NCI-H510A (cell line): Measurements from ENCODE around the gene CAMK1D.

ENCODE experiments used
- DNase-seq: peaks from one replicate; lab custom pipeline; 2025; lab: John Stamatoyannopoulos, UW

Gene CAMK1D

DNA sequence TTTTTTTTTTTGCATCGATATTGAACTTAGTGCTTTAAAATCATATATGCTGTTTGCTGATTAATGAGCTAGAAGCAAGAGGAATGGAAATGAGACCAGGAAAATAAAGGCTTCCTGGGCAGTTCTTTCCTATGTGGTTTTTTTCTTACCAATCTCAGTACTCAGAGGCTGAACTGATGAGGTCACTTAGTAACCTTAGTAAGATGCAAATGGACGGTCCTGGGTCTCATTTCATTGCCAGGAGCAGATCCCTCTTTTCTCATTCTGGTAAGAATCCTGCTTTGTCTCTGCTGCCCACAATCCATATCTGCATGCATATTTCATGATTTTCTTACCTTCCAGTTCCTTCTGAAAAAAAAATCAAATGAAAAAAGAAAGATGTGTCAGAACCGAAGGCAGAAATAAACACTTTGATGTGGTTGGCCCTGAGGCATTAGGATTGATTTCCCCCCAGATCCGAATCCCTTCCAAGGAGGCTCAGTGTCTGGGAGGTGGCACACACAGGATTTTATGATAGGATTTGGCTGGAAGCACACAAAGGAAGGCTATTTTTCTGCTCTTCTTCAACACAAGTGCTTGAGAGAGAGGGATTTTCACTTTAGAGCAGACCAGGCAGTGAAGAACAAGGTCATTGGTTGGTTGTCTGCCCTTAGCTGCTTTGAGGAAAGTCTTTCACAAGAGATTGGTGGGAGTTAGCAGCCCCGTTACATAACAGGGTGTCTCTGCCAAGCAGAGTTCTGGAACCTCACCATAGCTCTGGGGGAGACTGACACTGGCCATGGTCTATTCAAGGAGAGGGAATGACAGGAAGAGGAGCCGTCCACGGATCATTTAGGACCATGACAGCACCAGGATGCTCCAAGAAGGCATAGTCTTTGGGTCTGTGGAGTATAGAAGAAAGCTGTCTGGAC lies 150.0 kb downstream of the CAMK1D start:
- no peak for DNase-seq

GRCh38 chr10:12500381-12501303 lies 151.3 kb downstream of the CAMK1D start:
- peak; percentile 54 for DNase-seq

DNA sequence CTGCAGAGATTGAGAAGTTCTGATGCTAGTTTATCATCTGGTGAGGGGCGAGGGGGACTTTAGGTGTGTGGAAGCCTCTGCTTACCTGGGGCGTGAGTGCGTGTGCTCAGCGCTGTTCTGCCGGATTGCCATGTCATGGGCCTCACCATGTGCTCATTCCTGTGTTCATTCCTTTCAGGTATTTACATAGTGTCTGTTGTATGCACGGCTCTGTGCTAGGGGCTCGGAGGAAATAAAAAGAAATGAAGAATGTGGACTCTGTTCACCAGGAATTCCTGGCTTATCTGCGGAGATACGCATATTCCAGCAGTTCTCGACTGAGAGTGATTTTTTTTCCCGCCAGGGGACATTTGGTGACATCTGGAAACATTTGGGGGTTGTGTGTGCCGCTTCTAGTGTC lies 152.0 kb downstream of the CAMK1D start:
- no peak for DNase-seq

GRCh38 chr10:12501841-12502525 lies 152.6 kb downstream of the CAMK1D start:
- DNase-seq = no peak

DNA sequence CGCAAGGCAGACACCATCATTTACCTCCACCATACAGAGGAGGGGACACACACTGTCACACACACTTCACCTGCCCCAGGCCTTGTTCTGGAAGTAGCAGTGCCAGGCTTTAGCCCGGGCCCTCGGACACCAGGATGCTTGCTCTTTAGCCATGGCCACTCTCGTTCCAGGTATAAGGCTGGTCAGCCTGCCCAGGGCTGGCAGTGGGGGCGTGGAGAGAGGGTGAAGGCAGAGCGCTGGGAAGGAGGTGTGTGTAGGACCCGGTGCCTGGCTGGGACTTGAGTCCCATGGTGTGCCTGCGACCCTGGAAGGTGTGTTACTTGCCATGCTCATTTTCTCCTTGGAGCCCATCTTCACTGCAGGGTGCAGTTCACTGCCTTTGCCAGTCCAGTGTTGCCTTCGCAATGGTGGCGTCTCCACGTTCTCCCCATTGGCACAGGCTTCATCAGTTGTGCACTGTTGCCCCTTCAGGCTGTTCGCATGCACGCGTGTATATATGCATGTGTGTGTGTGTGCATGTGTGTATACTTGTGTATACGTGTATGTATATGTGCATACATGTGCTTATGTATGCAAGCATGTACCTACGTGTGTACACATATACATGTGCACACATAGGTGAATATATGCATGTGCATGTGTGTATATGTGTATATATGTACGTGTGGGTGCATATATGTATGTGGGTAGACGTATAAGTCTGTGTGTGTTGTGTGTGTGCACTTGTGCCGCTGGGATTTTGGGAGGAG lies 153.4 kb downstream of the CAMK1D start:
- DNase-seq = no peak

DNA sequence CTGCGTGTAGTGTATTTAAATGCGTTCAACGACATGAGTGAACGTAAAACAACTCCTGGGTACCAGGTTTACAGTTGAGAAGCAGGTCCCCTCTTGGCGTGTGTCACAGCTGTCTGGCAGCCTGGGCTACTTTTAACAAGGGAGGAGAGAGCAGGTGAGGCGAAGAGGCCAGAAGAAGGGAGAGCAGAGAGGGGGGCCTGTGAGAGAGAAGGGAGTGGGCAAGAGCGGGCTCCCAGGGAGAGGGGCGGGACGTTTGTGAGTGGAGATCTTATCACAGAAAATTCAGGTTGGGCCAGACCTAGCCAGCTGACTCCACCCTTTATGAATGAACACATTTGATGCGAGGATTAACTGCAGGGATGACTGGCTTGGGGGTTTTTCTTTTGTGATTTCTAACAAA lies 154.0 kb downstream of the CAMK1D start:
- peak; percentile 66 for DNase-seq

DNA sequence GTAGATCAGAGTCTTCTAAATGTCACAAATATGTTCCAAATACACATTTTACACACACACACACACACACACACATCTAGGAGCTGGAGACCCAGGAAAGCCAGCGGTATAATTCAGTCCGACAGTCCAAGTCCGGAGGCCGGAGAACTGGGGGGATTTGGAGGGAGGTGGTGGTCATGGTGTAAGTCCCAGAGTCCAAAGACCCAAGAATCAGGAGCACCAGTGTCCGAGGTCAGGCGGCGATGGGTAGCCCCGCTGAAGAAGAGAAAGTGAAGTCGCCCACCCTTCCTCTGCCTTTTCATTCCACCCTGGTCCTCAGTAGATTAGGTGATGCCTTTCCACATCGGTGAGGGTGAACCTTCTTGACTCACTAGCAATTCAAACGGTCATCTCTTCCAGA lies 154.8 kb downstream of the CAMK1D start:
- no peak for DNase-seq

DNA sequence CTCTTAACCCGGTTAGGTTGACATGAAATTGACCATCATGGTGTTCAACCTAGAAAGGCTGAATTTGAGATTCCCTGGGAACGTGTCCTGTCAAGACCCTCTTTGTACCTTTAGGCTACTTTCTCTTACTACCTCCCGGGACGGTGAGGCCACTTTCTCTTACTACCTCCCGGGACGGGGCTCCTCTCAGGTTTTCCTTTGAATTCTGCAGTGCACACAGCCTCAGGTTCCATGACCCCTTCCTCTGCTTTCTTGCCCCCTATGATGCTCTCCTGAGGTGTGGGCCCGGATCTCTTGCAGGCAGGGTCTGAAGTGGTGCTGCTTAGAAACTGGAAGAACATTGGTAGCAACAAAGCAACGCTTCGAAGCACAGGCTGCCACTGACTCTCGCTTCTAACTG lies 155.3 kb downstream of the CAMK1D start:
- DNase-seq = no peak

DNA sequence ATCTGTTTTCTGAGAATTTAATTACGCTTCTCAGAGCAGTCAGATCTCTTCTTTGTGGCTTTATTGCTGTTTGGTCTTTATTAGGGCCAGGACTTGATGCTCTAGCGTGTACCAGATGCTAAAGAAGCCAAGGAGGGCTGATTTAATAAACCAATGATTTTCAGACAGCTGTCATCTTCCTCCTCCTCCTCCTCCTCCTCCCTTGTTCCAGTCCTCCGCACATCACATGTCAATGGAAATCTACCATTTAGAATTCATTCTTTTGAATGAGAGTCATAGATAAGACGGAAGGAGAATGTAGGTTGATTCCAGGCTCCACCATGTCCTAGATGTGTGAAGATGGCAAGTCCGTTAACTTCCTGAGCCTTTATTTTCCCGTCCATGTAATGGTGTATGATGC lies 156.3 kb downstream of the CAMK1D start:
- DNase-seq = no peak

- no peak for DNase-seq
Observed at GRCh38 chr10:12507165-12507850, 158.0 kb downstream of the CAMK1D start.

DNA sequence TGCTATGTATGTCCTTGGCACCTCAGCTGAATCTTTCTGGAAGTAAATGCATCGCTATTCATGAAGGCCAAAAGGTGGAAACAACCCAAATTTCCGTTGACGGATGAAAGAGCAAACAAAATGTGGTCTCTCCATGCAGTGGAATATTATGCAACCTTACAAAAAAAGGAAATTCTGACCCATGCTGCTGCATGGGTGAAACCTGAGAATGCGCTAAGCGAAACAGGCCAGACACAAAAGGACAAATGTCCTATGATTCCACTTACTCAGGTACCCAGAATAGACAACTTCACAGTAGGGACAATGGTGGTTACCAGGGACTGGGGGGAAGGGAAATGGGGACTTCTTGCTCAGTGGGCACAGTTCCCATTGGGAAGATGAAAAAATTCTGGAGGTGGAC lies 158.8 kb downstream of the CAMK1D start:
- DNase-seq = no peak

GRCh38 chr10:12509016-12509793 lies 159.9 kb downstream of the CAMK1D start:
- DNase-seq = no peak

DNA sequence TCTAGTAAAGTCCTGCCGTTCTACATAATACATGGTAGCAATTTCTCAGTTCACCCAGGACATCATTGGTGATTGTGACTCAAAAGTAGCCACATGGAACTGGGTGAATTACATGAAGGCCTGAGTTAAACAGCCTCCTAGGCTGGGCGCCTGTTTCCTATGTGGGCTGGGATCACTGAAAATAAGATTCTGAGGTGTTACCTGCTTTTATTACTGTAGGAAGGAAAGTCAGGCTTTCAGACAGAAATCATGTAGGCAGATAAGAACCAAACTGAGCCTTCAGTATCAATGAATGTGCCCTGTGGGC lies 160.4 kb downstream of the CAMK1D start:
- DNase-seq = no peak

DNA sequence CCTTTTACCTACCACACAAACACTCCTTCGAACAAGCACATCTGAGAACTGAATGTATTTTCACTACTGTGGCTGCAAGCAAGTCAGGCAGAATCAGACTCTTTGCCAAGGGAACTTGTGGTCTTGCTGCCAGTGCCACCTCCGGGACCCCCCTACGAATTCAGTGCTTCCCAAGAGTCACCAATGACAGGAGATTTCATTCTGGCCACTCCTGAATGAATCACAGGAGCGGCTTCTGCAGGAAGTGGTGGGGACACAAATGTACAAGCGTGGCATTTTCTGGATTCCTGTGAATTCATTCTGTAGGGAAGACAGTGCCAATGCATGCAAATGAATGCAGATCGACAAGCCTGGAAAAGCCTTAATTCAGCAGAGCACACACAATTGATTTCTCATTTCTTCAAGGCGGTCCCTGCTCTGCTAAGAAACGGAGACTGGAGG lies 161.2 kb downstream of the CAMK1D start:
- DNase-seq = no peak

DNA sequence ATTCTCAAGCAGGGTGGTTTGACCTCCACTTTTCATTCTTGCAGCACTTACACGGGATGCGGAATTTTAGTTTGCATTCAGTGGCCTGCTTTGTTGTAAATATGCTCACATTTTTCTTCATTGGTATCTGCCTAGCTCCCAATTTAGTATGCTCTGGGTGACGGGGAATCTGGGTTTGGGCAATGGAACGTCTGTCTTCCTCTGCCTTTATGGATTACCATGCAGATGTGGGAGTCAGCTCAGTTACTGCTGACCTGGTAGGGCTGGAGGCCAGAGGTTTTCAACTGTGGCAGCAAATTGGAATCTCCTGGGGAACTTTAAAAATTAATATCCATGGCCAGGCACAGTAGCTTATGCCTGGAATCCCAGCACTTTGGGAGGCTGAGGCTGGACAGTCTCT lies 161.6 kb downstream of the CAMK1D start:
- DNase-seq = no peak

DNA sequence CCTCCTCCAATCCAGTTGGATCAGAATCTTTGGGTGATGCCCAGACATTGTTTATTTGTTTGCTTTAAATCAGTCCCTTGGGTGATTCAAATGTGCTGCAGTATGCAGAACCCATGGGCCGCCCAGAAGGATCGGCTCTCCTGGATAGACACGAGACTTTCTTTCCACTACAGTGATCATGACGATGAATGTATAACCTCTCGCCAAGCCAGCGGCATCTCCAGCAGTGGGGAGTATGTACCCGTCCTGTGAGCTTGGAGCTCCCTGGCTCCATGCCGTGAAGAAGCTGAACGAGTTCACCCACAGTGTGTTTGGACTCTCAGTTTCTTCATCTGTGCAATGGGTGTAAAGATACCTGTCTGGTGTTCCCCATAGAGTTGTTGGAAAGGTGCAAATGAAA lies 162.3 kb downstream of the CAMK1D start:
- DNase-seq = no peak

DNA sequence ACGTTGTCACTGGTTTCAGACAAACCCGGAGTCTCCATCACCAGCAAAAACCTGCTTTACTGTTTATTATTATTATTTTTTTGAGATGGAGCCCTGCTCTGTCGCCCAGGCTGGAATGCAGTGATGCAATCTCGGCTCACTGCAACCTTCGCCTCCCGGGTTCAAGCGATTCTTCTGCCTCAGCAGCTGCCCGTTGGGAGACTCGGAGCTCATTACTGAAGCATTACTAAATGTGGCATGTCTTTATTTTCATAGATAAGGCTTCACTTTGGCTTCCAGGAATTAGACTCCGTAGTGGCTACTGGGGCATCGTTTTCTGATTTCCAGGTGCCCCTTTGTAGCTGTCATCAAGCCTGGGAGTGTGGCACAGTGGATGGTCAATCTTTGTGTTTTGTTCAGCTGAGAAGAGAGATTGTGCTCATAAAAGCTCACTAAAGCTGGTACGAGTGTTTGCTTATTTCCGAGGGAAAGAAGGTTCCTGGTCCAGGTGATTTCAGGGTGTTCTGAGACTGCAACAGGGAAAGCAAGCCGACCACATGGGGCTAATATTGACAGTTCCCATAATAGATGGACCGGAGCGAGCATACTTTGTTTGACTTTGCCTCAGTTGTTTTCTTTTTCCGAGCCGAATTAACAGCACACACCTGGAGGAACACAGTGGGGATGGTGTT lies 163.1 kb downstream of the CAMK1D start:
- DNase-seq = peak; percentile 90

GRCh38 chr10:12513003-12513365 lies 163.6 kb downstream of the CAMK1D start:
- no peak for DNase-seq

- DNase-seq = peak; percentile 50
Observed at GRCh38 chr10:12513775-12514673, 164.7 kb downstream of the CAMK1D start.
